DND-41 (cell line): Measurements from ENCODE around the gene JARID2.

ENCODE experiments used
- CTCF ChIP-seq: IDR thresholded peaks from 2 replicates; pipeline ENCODE4 v1.5.1; 2012; ENCODE audit warnings: borderline replicate concordance, low read length, moderate library complexity, mild to moderate bottlenecking; ENCODE audit not compliant: poor library complexity, severe bottlenecking; ENCODE audit errors: extremely low read depth
- EZH2 ChIP-seq: IDR thresholded peaks from 3 replicates; pipeline ENCODE4 v1.6.1; 2012; ENCODE audit warnings: borderline replicate concordance, low read depth, mild to moderate bottlenecking, moderate library complexity, low read length, inconsistent platforms; ENCODE audit not compliant: severe bottlenecking

- TF ChIP-seq CTCF (no peak), EZH2 (no peak)
These were observed 100.4 kb downstream of the JARID2 start for GRCh38 chr6:15346315-15346714.
